Measurements from ENCODE around the gene TLX2. TPM values are rescaled to one million over a fixed set of nuclear protein-coding genes. Genes with fewer than 3 reads are reported as not detected.

The TLX2 gene
- total and polyA plus RNA-seq, 2 of the 4 experiments (the other 2 are of a cell fraction) = not detected

DNA sequence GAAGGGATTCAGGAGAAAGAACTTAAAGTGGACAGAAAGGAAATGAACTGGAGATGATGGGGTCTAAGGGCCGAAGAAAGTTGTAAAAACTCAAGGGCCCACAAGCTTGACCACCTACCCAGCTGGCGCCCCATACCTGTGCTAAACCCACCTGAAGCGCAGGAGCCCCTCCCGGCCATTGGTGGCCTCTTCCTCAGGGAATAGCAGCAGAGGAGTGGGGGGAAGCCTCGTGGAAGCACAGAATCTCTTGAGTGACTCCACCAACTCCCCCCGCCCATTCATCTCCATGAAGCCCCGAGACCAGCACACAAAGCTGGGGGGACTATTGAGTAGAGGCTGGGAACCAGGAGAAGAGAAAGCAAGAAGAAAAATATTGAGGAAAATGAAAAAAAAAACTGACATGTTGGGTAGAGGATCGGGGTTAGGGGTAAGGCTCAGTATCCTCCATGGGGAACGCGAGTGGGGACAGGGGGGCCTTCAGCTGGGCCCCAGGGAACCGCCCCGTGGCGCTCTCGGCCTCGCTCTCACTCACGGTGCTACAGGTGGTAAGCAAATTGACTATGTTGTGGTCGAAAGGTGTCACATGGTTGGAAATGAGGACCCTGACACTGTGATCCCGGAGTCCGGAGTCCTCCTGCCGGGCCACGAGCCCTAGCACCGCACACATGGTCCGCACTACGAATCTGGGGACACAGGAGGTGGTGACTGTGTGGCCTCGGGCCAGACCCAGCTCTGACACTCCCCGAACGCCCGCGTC is 14.5 kb downstream of the TLX2 start:
- Histone ChIP-seq H2AK9ac (replicated peaks; ENCODE audit: low read depth, low read length, poor library complexity) (peak overlapping the region; percentile 100), H3K23ac (ENCODE audit: low read depth, low read length) (peak overlapping the region; percentile 88), H3K4me3 (ENCODE audit: insufficient read depth, low read depth, low read length) (peak overlapping the region; percentile 93), H2AK5ac (ENCODE audit: low read depth, low read length) (peak overlapping the region; percentile 96), H3K56ac (ENCODE audit: extremely low read depth, insufficient read depth, low read length) (peak overlapping the region; percentile 92), H4K20me1 (ENCODE audit: insufficient read depth, low read length) (peaks cover 13% of the 10 kb centered on the region), H3K14ac (replicated peaks; ENCODE audit: low read depth, low read length) (peak overlapping the region; percentile 95), H2BK20ac (ENCODE audit: low read depth, low read length) (no peak overlapping the region), H3K4ac (ENCODE audit: low read depth, low read length) (peak overlapping the region; percentile 90), H3K27ac (ENCODE audit: insufficient read depth, low read length) (peak overlapping the region; percentile 85), H3K36me3 (ENCODE audit: control insufficient read depth, insufficient read depth, low read length) (peaks cover 38% of the 10 kb centered on the region), H3K9me3 (ENCODE audit: control insufficient read depth, insufficient read depth, low read length) (no peaks in the 10 kb centered on the region), H3K27me3 (ENCODE audit: control insufficient read depth, insufficient read depth, low read length) (no peaks in the 10 kb centered on the region), H3K79me1 (ENCODE audit: low read depth in 1 of 2, low read length in 2 of 2) (peaks cover 32 to 57% of the 10 kb centered on the region in 2 experiments), H2BK120ac (ENCODE audit: low read depth, low read length) (peak overlapping the region; percentile 49; the same call in 1 of the 2 replicates), H3K18ac (ENCODE audit: low read depth, low read length) (no peak overlapping the region), H3K9ac (ENCODE audit: low read depth, low read length) (peak overlapping the region; percentile 93), H4K91ac (ENCODE audit: insufficient read depth, low read depth, low read length) (peak overlapping the region; percentile 79), H4K8ac (ENCODE audit: low read depth in 2 of 2, low read length in 2 of 2) (peak overlapping the region; percentile 78 to 95), H3K4me2 (ENCODE audit: low read depth, low read length) (peak overlapping the region; percentile 95), H2BK15ac (ENCODE audit: low read depth, low read length) (no peak overlapping the region), H4K5ac (ENCODE audit: low read depth, low read length) (peak overlapping the region; percentile 55), H3K4me1 (ENCODE audit: control insufficient read depth, insufficient read depth, low read length) (peaks cover 12% of the 10 kb centered on the region), H2BK5ac (ENCODE audit: low read depth, low read length, poor library complexity, severe bottlenecking) (peak overlapping the region; percentile 73), H3K9me1 (ENCODE audit: insufficient read depth, low read length) (peaks cover 19% of the 10 kb centered on the region), H2AFZ (replicated peaks; ENCODE audit: low read length, poor library complexity) (peak overlapping the region; percentile 99)
- ATAC-seq (ENCODE audit: low read depth) = no peak
- intact Hi-C loops (cut with micrococcal nuclease) = loop anchor here (1.0 to 2.0 kb wide), 3 partner anchors 45 to 59 kb away; partner anchors contain the start of gene TTC31
- BruUV-seq (replicated peaks) = TSS peak; percentile 57
- CTCF ChIA-PET = interaction anchor here (0.6 kb wide), 1 partner anchor 55 kb away, joined by 4 read pairs; no protein-coding TSS in a partner anchor
- POLR2A ChIA-PET (ENCODE audit: unreplicated experiment) = interaction anchor here (0.5 kb wide), 1 partner anchor 120 kb away, joined by 4 read pairs; no protein-coding TSS in a partner anchor
- TF ChIP-seq RFX5 (IDR thresholded peaks at IDR 0.05; ENCODE audit: low read depth, low read length) (no peak), BHLHE40 (IDR thresholded peaks at IDR 0.05; ENCODE audit: low read depth, low read length) (no peak), MXI1 (IDR thresholded peaks at IDR 0.05; ENCODE audit: borderline replicate concordance, low read depth, low read length) (peak; percentile 28; the same call in 1 of the 2 replicates)
- TF ChIP-seq, protein P1, sequence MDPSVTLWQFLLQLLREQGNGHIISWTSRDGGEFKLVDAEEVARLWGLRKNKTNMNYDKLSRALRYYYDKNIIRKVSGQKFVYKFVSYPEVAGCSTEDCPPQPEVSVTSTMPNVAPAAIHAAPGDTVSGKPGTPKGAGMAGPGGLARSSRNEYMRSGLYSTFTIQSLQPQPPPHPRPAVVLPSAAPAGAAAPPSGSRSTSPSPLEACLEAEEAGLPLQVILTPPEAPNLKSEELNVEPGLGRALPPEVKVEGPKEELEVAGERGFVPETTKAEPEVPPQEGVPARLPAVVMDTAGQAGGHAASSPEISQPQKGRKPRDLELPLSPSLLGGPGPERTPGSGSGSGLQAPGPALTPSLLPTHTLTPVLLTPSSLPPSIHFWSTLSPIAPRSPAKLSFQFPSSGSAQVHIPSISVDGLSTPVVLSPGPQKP (IDR thresholded peaks at IDR 0.05; ENCODE audit: borderline replicate concordance, low read depth, low read length) = no peak
- in situ Hi-C loops (cut with MboI; ENCODE audit: low sequenced_read_pairs) = no loop called here
- dilution Hi-C loops (cut with HindIII; ENCODE audit: low sequenced_read_pairs, unreplicated experiment) = no loop called here
- no peak for DNase-seq
- 1% methylated on average over 16 of the region's 29 CpGs; no CpG with 5 or more reads in 1 of the 2 experiments for WGBS, 2 experiments (ENCODE audit: extremely low coverage in 2 of 2, insufficient read length in 1 of 2)
